Astrocyte (in vitro differentiated cells and primary cell): Measurements from ENCODE around the gene UBE2QL1. TPM values are rescaled to one million over a fixed set of nuclear protein-coding genes. Genes with fewer than 3 reads are reported as not detected.
A peak's percentile ranks its signal among the peaks of the same experiment; 100 is the strongest.

Experiments used
- DNase-seq: peaks from one replicate; pipeline ENCODE4 v3.0.0-alpha.2; 2010; ENCODE audit warnings: low read depth
- FAIRE-seq: peaks from 2 replicates; lab custom pipeline; 2011; peaks lifted over from hg19 to GRCh38; lab: Jason Lieb, UNC
- H2AFZ ChIP-seq: 2 replicates; pipeline ENCODE4 v1.6.0; 2012; ENCODE audit warnings: low read depth, low read length, inconsistent platforms
- H3K27ac ChIP-seq: 2 replicates; pipeline ENCODE4 v1.5.1; 2011; ENCODE audit warnings: low read depth, low read length, inconsistent platforms
- H3K27me3 ChIP-seq: 2 replicates; pipeline ENCODE4 v1.6.0; 2011; ENCODE audit warnings: low read length, inconsistent platforms; ENCODE audit not compliant: insufficient read depth
- H3K36me3 ChIP-seq: 2 replicates; pipeline ENCODE4 v1.5.1; 2011; ENCODE audit warnings: low read length, inconsistent platforms; ENCODE audit not compliant: insufficient read depth
- H3K4me1 ChIP-seq: 2 replicates; pipeline ENCODE4 v1.5.1; 2011; ENCODE audit warnings: low read length, inconsistent platforms; ENCODE audit not compliant: insufficient read depth
- H3K4me2 ChIP-seq: 2 replicates; pipeline ENCODE4 v1.6.0; 2012; ENCODE audit warnings: low read length, inconsistent platforms
- H3K4me3 ChIP-seq: 2 replicates; pipeline ENCODE4 v1.5.1; 2011; ENCODE audit warnings: low read depth, mild to moderate bottlenecking, low read length, inconsistent platforms; ENCODE audit not compliant: insufficient read depth
- H3K79me2 ChIP-seq: 2 replicates; pipeline ENCODE4 v1.6.0; 2012; ENCODE audit warnings: mild to moderate bottlenecking, low read length, inconsistent platforms; ENCODE audit not compliant: insufficient read depth
- H3K9ac ChIP-seq: 2 replicates; pipeline ENCODE4 v1.6.0; 2012; ENCODE audit warnings: mild to moderate bottlenecking, low read length, inconsistent platforms
- H3K9me3 ChIP-seq: 2 replicates; pipeline ENCODE4 v1.5.1; 2012; ENCODE audit warnings: low read depth, mild to moderate bottlenecking, low read length, inconsistent platforms; ENCODE audit not compliant: insufficient read depth
- H4K20me1 ChIP-seq: 2 replicates; pipeline ENCODE4 v1.6.0; 2012; ENCODE audit warnings: low read length, inconsistent platforms; ENCODE audit not compliant: insufficient read depth
- H3K27ac Mint-ChIP-seq: one replicate; pipeline ENCODE4 v1.8.0; 2021; ENCODE audit warnings: mild to moderate bottlenecking, mixed read lengths; ENCODE audit not compliant: unreplicated experiment
- H3K27me3 Mint-ChIP-seq: one replicate; pipeline ENCODE4 v1.8.0; 2021; ENCODE audit warnings: low read depth, mixed read lengths; ENCODE audit not compliant: unreplicated experiment
- H3K36me3 Mint-ChIP-seq: one replicate; pipeline ENCODE4 v1.8.0; 2021; ENCODE audit warnings: low read depth, mixed read lengths; ENCODE audit not compliant: unreplicated experiment
- H3K4me1 Mint-ChIP-seq: one replicate; pipeline ENCODE4 v1.8.0; 2021; ENCODE audit warnings: low read depth, mixed read lengths; ENCODE audit not compliant: unreplicated experiment
- H3K4me3 Mint-ChIP-seq: one replicate; pipeline ENCODE4 v1.8.0; 2021; ENCODE audit warnings: mild to moderate bottlenecking, moderate library complexity, mixed read lengths; ENCODE audit not compliant: unreplicated experiment
- H3K9me3 Mint-ChIP-seq: one replicate; pipeline ENCODE4 v1.8.0; 2021; ENCODE audit warnings: mild to moderate bottlenecking, mixed read lengths; ENCODE audit not compliant: unreplicated experiment
- CTCF ChIP-seq: IDR thresholded peaks from 2 replicates; pipeline ENCODE4 v1.5.1; 2011; ENCODE audit warnings: low read depth, mild to moderate bottlenecking, inconsistent platforms, low read length, moderate library complexity; ENCODE audit not compliant: insufficient read depth
- EZH2 ChIP-seq: IDR thresholded peaks from 2 replicates; pipeline ENCODE4 v1.6.1; 2012; ENCODE audit warnings: mild to moderate bottlenecking, low read length, inconsistent platforms; ENCODE audit not compliant: insufficient read depth
- total RNA-seq: library from RNA; stranded (reverse); gene quantifications from 2 replicates; pipeline ENCODE4 v1.2.1, GENCODE V29; 2021

UBE2QL1 gene
- total RNA-seq, 1 donor from 2014 or later = 0.50 TPM

GRCh38 chr5:6401410-6401809 lies 47.2 kb upstream of the UBE2QL1 start:
- Histone ChIP-seq H3K36me3 (no peaks in the 10 kb centered on the region), H3K79me2 (no peaks in the 10 kb centered on the region), H3K9me3 (no peaks in the 10 kb centered on the region), H3K4me1 (no peaks in the 10 kb centered on the region), H3K27ac (no peak overlapping the region), H4K20me1 (no peaks in the 10 kb centered on the region), H2AFZ (no peak overlapping the region), H3K4me2 (no peak overlapping the region), H3K27me3 (no peaks in the 10 kb centered on the region), H3K9ac (no peak overlapping the region), H3K4me3 (no peak overlapping the region)
- TF ChIP-seq CTCF = no peak
- TF ChIP-seq EZH2 = no peak
- DNase-seq (no peak), FAIRE-seq (no peak)
- H3K4me1 Mint-ChIP-seq = peaks cover 27% of the 10 kb centered on the region
- H3K36me3 Mint-ChIP-seq = no peaks in the 10 kb centered on the region
- no peak overlapping the region for H3K27ac Mint-ChIP-seq
- peaks cover 3% of the 10 kb centered on the region for H3K9me3 Mint-ChIP-seq
- H3K4me3 Mint-ChIP-seq = no peak overlapping the region
- H3K27me3 Mint-ChIP-seq = peaks cover 10% of the 10 kb centered on the region

DNA sequence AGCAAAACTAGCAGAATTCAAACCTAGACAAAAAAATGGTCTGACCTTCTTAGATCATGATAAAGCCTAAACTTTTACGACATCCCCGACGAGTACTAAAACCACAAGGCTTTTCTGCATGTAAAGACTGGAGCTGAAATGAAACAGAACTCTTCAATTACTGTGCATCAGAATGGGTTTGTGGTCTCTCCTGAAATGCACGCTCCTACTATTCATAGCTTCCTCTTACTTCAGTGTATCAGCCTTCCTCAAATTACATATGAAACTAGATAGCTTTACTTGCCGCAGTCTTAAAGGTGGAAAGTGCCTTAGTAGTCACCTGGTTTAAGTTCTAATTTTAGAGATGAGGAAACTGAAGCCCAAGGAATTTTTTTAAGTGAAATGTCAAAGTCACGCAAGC lies 45.7 kb upstream of the UBE2QL1 start:
- H3K4me3 ChIP-seq = no peak overlapping the region
- H3K9me3 ChIP-seq = no peaks in the 10 kb centered on the region
- no peak overlapping the region for H2AFZ ChIP-seq

More for the DNA sequence above, 45.7 kb upstream of the UBE2QL1 start:
- H3K4me1 Mint-ChIP-seq = peaks cover 33% of the 10 kb centered on the region
- peak overlapping the region; percentile 75 for H3K27ac Mint-ChIP-seq
- no peaks in the 10 kb centered on the region for H3K9me3 Mint-ChIP-seq
- TF ChIP-seq CTCF = no peak
- TF ChIP-seq EZH2 = no peak
- H3K36me3 Mint-ChIP-seq = no peaks in the 10 kb centered on the region
- H3K36me3 ChIP-seq = no peaks in the 10 kb centered on the region
- DNase-seq (peak; percentile 29), FAIRE-seq (no peak)
- no peak overlapping the region for H3K27ac ChIP-seq
- no peak overlapping the region for H3K4me2 ChIP-seq
- H3K27me3 ChIP-seq = no peaks in the 10 kb centered on the region
- no peaks in the 10 kb centered on the region for H3K79me2 ChIP-seq
- H3K9ac ChIP-seq = no peak overlapping the region
- no peaks in the 10 kb centered on the region for H3K4me1 ChIP-seq
- no peaks in the 10 kb centered on the region for H4K20me1 ChIP-seq
- H3K27me3 Mint-ChIP-seq = peaks cover 10% of the 10 kb centered on the region
- no peak overlapping the region for H3K4me3 Mint-ChIP-seq
